Neural cell (in vitro differentiated cells): ENCODE measurements around the gene SLC6A7. TPM values are rescaled to one million over a fixed set of nuclear protein-coding genes. Genes with fewer than 3 reads are reported as not detected.

Experiments used
- H2AFZ ChIP-seq: fragments of 200-600, 300-800 bp; sonication (generic), shearing (Covaris generic); 2 replicates; pipeline ENCODE4 v1.6.0; 2014; ENCODE audit warnings: low read depth, mild to moderate bottlenecking, antibody characterized with exemption, low read length, moderate library complexity
- H3F3A ChIP-seq: fragments of 200-600 bp; shearing (Covaris generic); 2 replicates; pipeline ENCODE4 v1.6.1; 2016; ENCODE audit warnings: mild to moderate bottlenecking, moderate library complexity, mixed read lengths, antibody characterized with exemption, low read length; ENCODE audit not compliant: insufficient read depth, poor library complexity, severe bottlenecking
- H3K27ac ChIP-seq: fragments of 200-600, 300-800 bp; sonication (generic), shearing (Covaris generic); 2 replicates; pipeline ENCODE4 v1.5.1; 2014; ENCODE audit warnings: mild to moderate bottlenecking, low read length, moderate library complexity
- H3K27me3 ChIP-seq: fragments of 300-800, 200-600 bp; sonication (generic), shearing (Covaris generic); 2 replicates; pipeline ENCODE4 v1.6.0; 2014; ENCODE audit warnings: mild to moderate bottlenecking, low read depth, low read length, moderate library complexity; ENCODE audit not compliant: insufficient read depth
- H3K36me3 ChIP-seq: fragments of 300-800, 200-600 bp; sonication (generic), shearing (Covaris generic); 2 replicates; pipeline ENCODE4 v1.5.1; 2014; ENCODE audit warnings: mild to moderate bottlenecking, antibody characterized with exemption, low read length, moderate library complexity; ENCODE audit not compliant: insufficient read depth
- H3K4me2 ChIP-seq: fragments of 300-800, 200-600 bp; sonication (generic), shearing (Covaris generic); 2 replicates; pipeline ENCODE4 v1.6.0; 2014; ENCODE audit warnings: mild to moderate bottlenecking, low read length
- H3K4me3 ChIP-seq: fragments of 300-800, 200-600 bp; sonication (generic), shearing (Covaris generic); 2 replicates; pipeline ENCODE4 v1.5.1; 2014; ENCODE audit warnings: mild to moderate bottlenecking, low read length, moderate library complexity
- H3K79me2 ChIP-seq: fragments of 200-600 bp; shearing (Covaris generic); replicated peaks from 2 replicates; pipeline ENCODE4 v1.6.0; 2014; ENCODE audit warnings: mild to moderate bottlenecking, low read length, moderate library complexity; ENCODE audit not compliant: insufficient read depth
- H3K9ac ChIP-seq: fragments of 300-800, 200-600 bp; sonication (generic), shearing (Covaris generic); 2 replicates; pipeline ENCODE4 v1.6.1; 2016; ENCODE audit warnings: mild to moderate bottlenecking, low read length, mixed read lengths
- H3K9me2 ChIP-seq: fragments of 200-600 bp; shearing (Covaris generic); 2 replicates; pipeline ENCODE4 v1.6.1; 2016; ENCODE audit warnings: mild to moderate bottlenecking, low read length, mixed read lengths; ENCODE audit not compliant: insufficient read depth
- H3K9me3 ChIP-seq: fragments of 200-600, 300-800 bp; sonication (generic), shearing (Covaris generic); 2 replicates; pipeline ENCODE4 v1.6.1; 2016; ENCODE audit warnings: mild to moderate bottlenecking, mixed run types, low read length, moderate library complexity, mixed read lengths
- H4K20me1 ChIP-seq: fragments of 200-600 bp; shearing (Covaris generic); 2 replicates; pipeline ENCODE4 v1.6.1; 2016; ENCODE audit warnings: mild to moderate bottlenecking, mixed run types; ENCODE audit not compliant: insufficient read depth
- CTCF ChIP-seq: fragments of 450-650 bp; IDR thresholded peaks from 2 replicates; pipeline ENCODE4 v1.5.1; 2014; ENCODE audit warnings: antibody characterized with exemption, mild to moderate bottlenecking, moderate library complexity; ENCODE audit not compliant: poor library complexity, severe bottlenecking
- EP300 ChIP-seq: fragments of 450-650 bp; conservative IDR thresholded peaks from 2 replicates; pipeline ENCODE4 v1.6.1; 2014; ENCODE audit warnings: antibody characterized with exemption, mild to moderate bottlenecking, moderate library complexity; ENCODE audit not compliant: poor library complexity, severe bottlenecking
- EZH2 ChIP-seq: fragments of 200-600, 300-800 bp; shearing (Covaris generic), sonication (generic); IDR thresholded peaks from 2 replicates; pipeline ENCODE4 v1.6.1; 2014; ENCODE audit warnings: antibody characterized with exemption, low read length, borderline replicate concordance, mild to moderate bottlenecking; ENCODE audit not compliant: insufficient read depth, poor library complexity, severe bottlenecking
- MXI1 ChIP-seq: fragments of 450-650 bp; conservative IDR thresholded peaks from 2 replicates; pipeline ENCODE4 v1.6.1; 2014; ENCODE audit warnings: antibody characterized with exemption, mild to moderate bottlenecking; ENCODE audit not compliant: poor library complexity, severe bottlenecking
- POLR2AphosphoS5 ChIP-seq: IDR thresholded peaks from 2 replicates; pipeline ENCODE4 v1.6.1; 2012
- RAD21 ChIP-seq: fragments of 450-650 bp; conservative IDR thresholded peaks from 2 replicates; pipeline ENCODE4 v1.6.1; 2014; ENCODE audit warnings: antibody characterized with exemption, mild to moderate bottlenecking, moderate library complexity
- REST ChIP-seq: IDR thresholded peaks from 2 replicates; pipeline ENCODE4 v1.6.1; 2012; ENCODE audit warnings: borderline replicate concordance
- SMC3 ChIP-seq: fragments of 450-650 bp; conservative IDR thresholded peaks from 2 replicates; pipeline ENCODE4 v1.6.1; 2014; ENCODE audit warnings: antibody characterized with exemption, mild to moderate bottlenecking, moderate library complexity; ENCODE audit not compliant: poor library complexity
- TAF1 ChIP-seq: IDR thresholded peaks from 2 replicates; pipeline ENCODE4 v1.6.1; 2012; ENCODE audit warnings: low read depth
- polyA plus RNA-seq: library from polyadenylated mRNA; depleted of rRNA; stranded (reverse); fragments of >200 nt; gene quantifications from 2 replicates; pipeline ENCODE4 v1.2.3, GENCODE V29; 2014

The SLC6A7 gene
- polyA plus RNA-seq, 1 donor from 2014 or later: 4.6 TPM

- no peak for TF ChIP-seq CTCF
Measured at GRCh38 chr5:150184990-150185912, 4.6 kb upstream of the SLC6A7 start (continued).

- Histone ChIP-seq H3K4me3 (no peak overlapping the region), H3K36me3 (no peaks in the 10 kb centered on the region), H3K79me2 (no peaks in the 10 kb centered on the region), H3F3A (no peaks in the 10 kb centered on the region), H2AFZ (no peak overlapping the region), H3K9me3 (no peaks in the 10 kb centered on the region), H3K4me2 (no peak overlapping the region), H4K20me1 (no peaks in the 10 kb centered on the region), H3K9me2 (no peaks in the 10 kb centered on the region), H3K27me3 (peaks cover 34% of the 10 kb centered on the region), H3K9ac (no peak overlapping the region), H3K27ac (no peak overlapping the region)
- no peak for TF ChIP-seq SMC3
- no peak for TF ChIP-seq POLR2AphosphoS5
- TF ChIP-seq MXI1: no peak
- no peak for TF ChIP-seq CTCF
- TF ChIP-seq EP300: no peak
- no peak for TF ChIP-seq RAD21
- no peak for TF ChIP-seq EZH2
- no peak for TF ChIP-seq REST
- TF ChIP-seq TAF1: no peak
Measured at GRCh38 chr5:150186137-150186536, 3.7 kb upstream of the SLC6A7 start.
